HG03469 (cell line): Measurements from ENCODE around the gene MAP3K4.

Source experiments
- ATAC-seq: cut with Tn5 transposase; IDR thresholded peaks from one replicate; pipeline ENCODE4 v1.9.1; 2021; ENCODE audit warnings: mild to moderate bottlenecking, moderate library complexity, moderate number of reproducible peaks; ENCODE audit not compliant: unreplicated experiment

Gene MAP3K4

GRCh38 chr6:160998766-160999165 is 7.2 kb downstream of the MAP3K4 start:
- no peak for ATAC-seq

DNA sequence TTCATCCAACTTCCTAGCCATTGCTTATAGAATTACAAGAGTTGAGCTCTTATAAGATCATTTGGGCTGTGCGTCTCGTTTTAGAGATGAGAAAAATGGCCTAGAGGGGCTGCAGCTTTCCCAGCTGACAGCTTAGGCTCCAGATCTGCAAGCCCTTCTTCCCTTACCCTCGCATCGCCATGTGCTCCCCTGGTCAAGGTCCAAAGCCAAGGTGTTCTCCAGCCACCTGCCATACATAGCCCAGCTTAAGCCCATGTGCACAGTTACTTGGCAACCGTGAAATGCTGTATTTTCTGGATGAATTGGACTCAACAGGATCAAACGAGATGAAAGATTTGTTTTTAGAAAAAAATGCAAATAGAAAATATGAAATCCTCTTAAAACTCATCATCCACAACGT is 7.9 kb downstream of the MAP3K4 start:
- ATAC-seq = no peak

- no peak for ATAC-seq
Measured at GRCh38 chr6:161000632-161001031, 9.1 kb downstream of the MAP3K4 start.

DNA sequence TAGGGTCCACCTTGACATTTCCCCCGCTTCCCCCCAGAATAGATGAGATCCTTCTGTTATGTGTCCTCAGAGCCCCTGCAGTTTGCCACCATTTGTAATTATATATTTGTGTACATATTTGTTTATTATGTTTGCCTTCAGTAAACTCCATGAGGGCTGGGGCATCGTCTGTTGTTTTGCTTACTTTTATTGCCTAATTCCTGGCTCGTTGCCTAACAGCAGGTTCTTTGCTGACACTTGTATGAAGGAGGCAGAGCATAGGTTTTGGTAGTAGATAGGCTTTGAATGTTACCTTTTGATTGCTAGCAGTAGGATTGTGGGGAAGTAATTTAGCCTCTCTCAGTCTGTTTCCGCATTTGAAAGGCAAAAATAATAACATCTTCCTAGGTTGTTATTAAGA is 9.9 kb downstream of the MAP3K4 start:
- ATAC-seq = no peak

DNA sequence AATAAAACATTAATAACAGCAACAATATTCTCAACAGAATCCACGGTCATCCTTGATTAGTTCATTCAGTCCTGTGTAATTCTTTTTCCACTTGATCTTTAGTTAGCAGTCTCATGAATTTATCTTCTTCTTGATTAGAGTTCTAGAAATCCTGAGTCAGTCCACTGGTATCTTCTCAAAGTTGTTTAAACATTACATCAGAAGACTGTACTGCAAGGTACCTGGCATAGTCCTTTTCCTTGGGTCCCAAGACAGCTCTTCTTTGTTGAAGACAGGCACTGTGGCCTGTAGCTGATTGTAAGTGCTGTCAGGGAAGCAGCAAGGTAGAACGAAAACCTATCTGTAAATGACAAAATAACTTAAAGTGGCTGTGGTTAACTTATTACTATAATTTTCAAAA is 11.8 kb downstream of the MAP3K4 start:
- no peak for ATAC-seq

- no peak for ATAC-seq
Measured at GRCh38 chr6:161008245-161008644, 16.7 kb downstream of the MAP3K4 start.

- no peak for ATAC-seq
Measured at GRCh38 chr6:161009991-161010390, 18.4 kb downstream of the MAP3K4 start.

GRCh38 chr6:161010418-161010817 is 18.8 kb downstream of the MAP3K4 start:
- ATAC-seq = no peak

DNA sequence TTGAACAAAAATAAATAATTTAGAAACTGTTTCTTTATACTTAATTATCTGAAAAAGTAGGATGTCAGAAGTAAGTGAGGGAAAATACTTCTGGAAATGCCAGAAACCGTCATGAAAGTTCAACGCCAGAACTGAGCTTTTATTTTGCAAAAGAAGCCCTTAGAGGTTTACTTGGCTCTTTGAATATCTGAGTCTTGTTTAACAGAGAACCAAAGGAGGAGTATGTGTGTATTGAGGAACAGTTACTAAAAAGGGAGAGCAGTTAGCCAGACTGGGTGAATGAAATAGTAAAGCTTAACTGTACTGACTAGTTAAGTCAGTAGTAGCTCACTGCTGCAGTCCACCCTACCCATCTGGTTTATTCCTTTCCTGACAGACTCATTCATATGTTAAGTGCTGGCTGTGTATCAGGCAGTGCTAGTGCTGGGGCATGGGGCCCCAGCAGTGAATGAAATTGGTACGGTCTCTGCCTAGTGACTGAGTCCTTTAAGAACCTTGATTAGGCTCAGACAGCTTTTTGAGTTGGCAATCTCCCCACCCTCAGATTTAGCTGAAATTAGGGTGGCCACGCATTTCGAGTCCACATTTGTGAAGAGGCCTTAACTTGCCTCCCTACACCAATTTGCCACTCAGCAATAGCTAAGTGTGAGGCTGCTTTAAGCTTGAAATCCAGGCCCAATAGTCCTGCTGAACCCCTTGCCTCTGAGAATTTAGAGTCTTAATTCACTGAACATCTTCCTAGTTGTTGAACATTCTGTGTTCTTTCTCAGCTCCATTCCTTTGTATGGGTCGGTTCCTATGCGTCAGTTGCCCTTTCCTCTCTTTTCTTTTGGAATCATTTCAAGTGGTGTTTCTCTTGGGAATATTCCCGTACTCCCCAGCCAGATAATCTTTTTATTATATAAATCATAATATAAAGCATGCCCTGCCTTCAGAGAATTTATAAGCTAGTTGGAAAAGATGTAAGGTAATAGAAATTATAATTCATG is 20.2 kb downstream of the MAP3K4 start:
- no peak for ATAC-seq

DNA sequence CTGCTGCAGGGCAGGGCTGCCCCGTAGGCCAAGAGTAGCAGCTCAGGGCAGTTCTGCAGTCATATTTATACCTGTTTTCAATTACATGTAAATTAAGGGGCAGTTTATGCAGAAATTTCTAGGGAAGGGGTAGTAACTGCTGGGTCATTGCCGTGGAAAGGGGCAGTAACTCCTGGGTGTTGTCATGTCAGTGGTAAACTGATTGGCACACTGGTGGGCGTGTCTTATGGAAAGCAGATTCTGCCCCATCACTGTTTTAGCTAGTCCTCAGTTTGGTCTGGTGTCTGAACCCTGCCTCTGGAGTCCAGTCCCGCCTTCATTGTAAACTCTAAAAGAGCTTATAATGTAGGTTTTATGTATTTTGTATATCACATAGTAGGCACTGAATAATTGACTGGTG is 22.1 kb downstream of the MAP3K4 start:
- no peak for ATAC-seq

DNA sequence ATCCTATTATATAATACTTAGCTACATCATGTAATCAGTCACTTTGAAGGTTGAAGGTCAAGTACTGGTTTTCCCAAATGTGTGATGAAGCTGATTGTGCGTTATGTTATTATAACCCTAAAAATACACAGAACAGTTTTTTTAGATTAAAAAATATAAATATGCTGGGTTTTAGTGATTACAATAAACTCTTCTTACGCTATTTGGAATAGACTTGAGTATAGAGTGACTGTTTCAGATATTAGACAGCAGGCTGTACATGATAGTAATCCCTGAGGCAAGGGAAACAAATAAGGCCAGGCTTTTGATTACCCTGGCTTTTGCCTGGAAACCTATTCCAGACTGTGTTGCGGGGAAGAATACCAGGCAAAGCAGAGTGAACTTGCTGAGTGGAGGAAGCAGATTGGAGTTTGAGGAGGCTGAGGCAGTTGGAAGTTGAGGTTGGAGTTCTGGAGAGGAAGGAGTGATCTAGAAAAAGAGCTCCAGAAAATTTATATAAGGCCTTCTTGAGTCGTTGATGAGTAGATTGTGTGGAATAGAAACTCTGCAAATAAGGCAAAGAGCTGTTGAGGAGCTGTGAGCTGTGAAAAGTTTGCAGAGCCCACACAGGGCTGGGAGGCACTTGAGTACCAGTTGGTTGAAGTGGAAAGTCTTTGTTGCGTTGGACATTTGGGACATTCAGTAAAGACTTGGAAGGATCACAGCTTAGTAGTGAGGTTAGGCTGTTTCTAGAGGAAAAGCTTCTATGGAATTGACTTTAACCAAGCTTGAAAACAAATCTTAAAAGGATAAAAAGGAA is 26.4 kb downstream of the MAP3K4 start:
- ATAC-seq = no peak

- ATAC-seq = no peak
Measured at GRCh38 chr6:161019324-161019839, 27.8 kb downstream of the MAP3K4 start.

GRCh38 chr6:161021543-161021942 is 30.0 kb downstream of the MAP3K4 start:
- no peak for ATAC-seq

GRCh38 chr6:161021998-161022743 is 30.6 kb downstream of the MAP3K4 start:
- ATAC-seq = no peak

DNA sequence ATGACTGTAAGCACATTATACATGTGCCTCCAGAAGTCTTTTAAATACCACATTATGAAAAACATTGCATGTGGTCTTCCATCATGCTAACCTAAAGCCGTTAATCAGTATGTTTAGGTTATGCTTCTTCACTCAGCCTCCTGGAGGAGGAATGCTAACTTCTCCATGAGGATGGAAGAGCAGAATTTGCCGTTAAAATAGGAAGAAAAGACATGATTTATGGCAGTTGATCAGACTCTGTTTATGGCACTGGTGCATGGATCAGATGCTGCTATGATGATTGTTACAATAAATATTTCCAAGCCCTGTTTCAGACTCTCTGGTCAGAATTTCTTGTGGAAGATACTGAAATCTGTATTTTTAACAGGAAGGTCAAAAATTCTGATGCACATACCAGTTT is 31.7 kb downstream of the MAP3K4 start:
- ATAC-seq = no peak

DNA sequence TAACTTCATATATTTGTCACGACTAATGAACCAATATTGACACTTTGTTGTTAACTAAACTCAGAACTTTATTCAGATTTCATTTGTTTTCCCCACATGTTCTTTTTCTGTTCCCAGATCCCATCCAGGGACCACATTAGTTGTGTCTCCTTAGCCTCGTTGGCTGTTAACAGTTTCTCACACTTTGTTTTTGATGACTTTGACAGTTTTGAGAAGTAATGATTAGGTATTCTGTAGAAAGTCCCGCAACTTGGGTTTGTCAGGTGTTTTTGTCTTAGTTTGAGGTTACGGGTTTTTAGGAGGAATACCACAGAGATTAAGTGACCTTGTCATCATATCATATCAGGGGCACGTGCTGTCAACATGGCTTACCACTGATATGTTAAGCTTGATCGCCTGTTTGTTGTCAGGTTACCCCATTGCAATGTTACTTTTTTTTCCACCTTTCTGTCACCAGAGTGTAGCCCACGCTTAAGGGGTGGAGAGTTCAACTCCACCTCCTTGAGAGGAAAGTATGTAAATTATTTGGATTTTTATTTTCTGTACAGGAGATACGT is 32.9 kb downstream of the MAP3K4 start:
- no peak for ATAC-seq

GRCh38 chr6:161027385-161027784 is 35.8 kb downstream of the MAP3K4 start:
- ATAC-seq = no peak

- ATAC-seq = peak; percentile 69
Measured at GRCh38 chr6:161029195-161029809, 37.7 kb downstream of the MAP3K4 start.

DNA sequence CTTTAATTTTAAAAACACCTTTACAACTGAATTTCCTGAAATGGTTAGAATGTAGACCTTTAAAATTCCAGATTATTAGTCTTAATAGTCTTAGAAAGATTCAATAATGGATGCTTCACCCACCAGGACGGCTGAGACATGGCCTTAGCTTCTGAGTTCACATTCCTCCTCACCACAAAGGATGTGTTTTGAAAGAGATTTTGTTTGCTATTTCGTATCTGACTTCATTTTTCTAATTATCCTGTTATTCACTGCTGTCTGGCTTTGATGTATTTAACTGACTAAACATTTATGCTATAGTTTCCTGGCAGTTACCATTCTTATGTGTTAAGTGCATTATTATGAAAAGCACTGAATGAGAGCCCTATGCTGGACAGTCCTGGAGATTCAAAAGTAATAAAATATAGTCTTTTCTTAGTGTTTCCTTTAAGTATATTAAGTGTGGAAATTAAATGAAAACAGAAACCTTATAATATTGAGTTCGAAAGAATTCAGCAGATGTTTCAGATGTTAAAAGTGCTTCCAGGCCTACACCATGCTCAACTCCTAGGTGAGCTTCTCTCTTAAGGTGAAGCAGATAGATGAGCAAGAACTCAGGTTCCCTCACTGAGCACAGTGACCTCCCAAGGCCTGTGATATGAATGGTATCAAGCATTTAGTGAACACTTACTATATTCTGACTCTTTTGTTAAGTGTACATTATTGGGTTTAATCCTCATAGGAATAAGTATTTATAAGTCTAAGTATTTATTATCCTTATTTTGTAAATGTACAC is 40.3 kb downstream of the MAP3K4 start:
- no peak for ATAC-seq
